AG04449 (cell line): ENCODE data around the gene PPDPF.

Source experiments
- CTCF ChIA-PET: fragments of 350-600 bp; formaldehyde crosslinking; extraction: SDS; loops from one replicate; lab custom pipeline; 2021; ENCODE audit warnings: antibody characterized with exemption; lab: Yijun Ruan, JAX
- POLR2A ChIA-PET: fragments of 400-600, 350-600 bp; formaldehyde crosslinking; extraction: SDS; loops from one replicate; lab custom pipeline; 2020; ENCODE audit warnings: antibody characterized with exemption, inconsistent platforms; lab: Yijun Ruan, JAX
- DNase-seq: peaks from one replicate; pipeline ENCODE4 v3.0.0-alpha.2; 2010; ENCODE audit warnings: low read depth, low spot score
- H3K4me3 ChIP-seq: 2 replicates; pipeline ENCODE4 v1.5.1; 2011; ENCODE audit warnings: low read depth, mild to moderate bottlenecking, control low read depth, low read length
- CTCF ChIP-seq: IDR thresholded peaks from one replicate; pipeline ENCODE4 v1.5.1; 2011; ENCODE audit warnings: mild to moderate bottlenecking, moderate library complexity, low read length, control low read depth, inconsistent platforms; ENCODE audit not compliant: insufficient read depth; ENCODE audit errors: missing control alignments

PPDPF gene

DNA sequence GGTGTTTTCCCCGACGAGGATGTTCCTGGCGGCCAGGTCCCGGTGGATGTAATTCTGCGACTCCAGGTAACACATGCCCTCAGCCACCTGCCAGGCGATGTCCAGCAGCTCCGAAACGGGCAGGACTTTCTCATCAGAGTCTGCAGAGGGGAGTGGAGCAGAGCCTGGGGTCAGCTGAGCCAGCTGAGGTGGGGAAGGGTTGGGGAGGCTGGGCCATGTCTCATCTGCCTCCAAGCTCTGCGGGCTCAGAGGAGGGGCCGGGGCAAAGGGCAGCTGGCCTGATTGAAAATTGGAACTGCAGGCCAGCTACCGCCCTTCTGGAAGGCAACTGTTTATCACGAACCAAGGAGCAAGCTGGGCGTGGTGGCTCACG is 10.2 kb downstream of the PPDPF start:
- TF ChIP-seq CTCF, result no peak
- ChIA-PET POLR2A (interaction anchor here (1.1 kb wide), 1 partner anchor 10 kb away, joined by 3 read pairs; the partner anchor contains the start of gene PPDPF), CTCF (interaction anchor here (1.2 to 3.7 kb wide), 3 partner anchors 9 to 34 kb away, joined by 3 to 24 read pairs (median 8); partner anchors contain the start of gene PTK6)
- no peak overlapping the region for H3K4me3 ChIP-seq
- no peak for DNase-seq

GRCh38 chr20:63531686-63532448 is 11.3 kb downstream of the PPDPF start:
- no peak overlapping the region for H3K4me3 ChIP-seq
- CTCF ChIA-PET, result interaction anchor here (3.7 kb wide), 1 partner anchor 8 kb away, joined by 24 read pairs; the partner anchor contains the start of gene PTK6
- no peak for TF ChIP-seq CTCF
- DNase-seq, result no peak
- POLR2A ChIA-PET, result no interaction called here

GRCh38 chr20:63532449-63532971 is 11.9 kb downstream of the PPDPF start:
- POLR2A ChIA-PET, result no interaction called here
- DNase-seq, result no peak
- H3K4me3 ChIP-seq, result no peak overlapping the region
- CTCF ChIA-PET, result no interaction called here
- no peak for TF ChIP-seq CTCF

GRCh38 chr20:63533388-63533787 is 12.8 kb downstream of the PPDPF start:
- TF ChIP-seq CTCF, result no peak
- H3K4me3 ChIP-seq, result no peak overlapping the region
- DNase-seq, result no peak
- CTCF ChIA-PET, result no interaction called here
- POLR2A ChIA-PET, result no interaction called here

GRCh38 chr20:63533871-63534393 is 13.4 kb downstream of the PPDPF start:
- CTCF ChIA-PET, result interaction anchor here (1.5 to 6.1 kb wide), 3 partner anchors 10 to 440 kb away, joined by 5 to 73 read pairs (median 5); partner anchors contain the start of gene TPD52L2
- no peak for DNase-seq
- POLR2A ChIA-PET, result no interaction called here
- no peak overlapping the region for H3K4me3 ChIP-seq
- no peak for TF ChIP-seq CTCF

DNA sequence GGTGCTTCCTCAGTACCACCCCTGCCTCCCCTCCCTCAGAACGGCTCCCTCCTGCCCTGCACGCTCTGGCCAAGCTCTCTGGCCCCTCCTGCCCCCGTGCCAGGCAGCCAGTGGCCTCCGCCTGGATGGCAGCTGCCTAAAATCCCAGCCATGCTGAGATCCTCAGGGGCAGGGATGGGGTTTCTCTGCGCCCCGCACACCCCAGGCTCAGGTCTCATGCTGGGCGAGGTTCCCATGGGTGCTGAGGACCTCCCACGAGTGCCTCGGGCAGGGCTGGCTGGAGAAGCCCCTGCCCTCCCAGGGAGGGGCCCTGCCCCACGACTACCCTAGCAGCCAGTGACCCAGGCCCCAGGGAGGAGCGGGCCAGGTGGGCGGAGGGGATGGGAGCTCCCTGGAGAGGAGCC is 13.9 kb downstream of the PPDPF start:
- TF ChIP-seq CTCF, result no peak
- CTCF ChIA-PET, result interaction anchor here (1.5 to 6.1 kb wide), 3 partner anchors 9 to 439 kb away, joined by 5 to 73 read pairs (median 5); partner anchors contain the start of gene TPD52L2
- no peak for DNase-seq

More for the DNA sequence above, 13.9 kb downstream of the PPDPF start:
- H3K4me3 ChIP-seq, result no peak overlapping the region
- POLR2A ChIA-PET, result no interaction called here
